Endothelial cell of umbilical vein (primary cell): ENCODE data around the gene ARMC8. TPM values are rescaled to one million over a fixed set of nuclear protein-coding genes. Genes with fewer than 3 reads are reported as not detected.

Experiments
- BruUV-seq: library from RNA; stranded (reverse); fragments of 400-500 nt; replicated peaks from 2 replicates; lab custom pipeline; 2021; lab: Mats Ljungman, UMichigan
- CTCF ChIA-PET: fragments of 300-600, 350-600 bp; sonication (Branson Sonifier 250); formaldehyde crosslinking; loops from one replicate; lab custom pipeline; 2021; ENCODE audit warnings: antibody characterized with exemption, inconsistent platforms; lab: Charles Lee
- POLR2A ChIA-PET: fragments of 300-600, 350-600 bp; sonication (Branson Sonifier 250); formaldehyde crosslinking; loops from one replicate; lab custom pipeline; 2021; ENCODE audit warnings: antibody characterized with exemption, inconsistent platforms; lab: Charles Lee
- DNase-seq: peaks from one replicate; pipeline ENCODE4 v3.0.0-alpha.2; 2011; ENCODE audit warnings: low read depth, low spot score
- FAIRE-seq: peaks from 2 replicates; lab custom pipeline; 2011; peaks lifted over from hg19 to GRCh38; lab: Jason Lieb, UNC
- H2AFZ ChIP-seq: 2 replicates; pipeline ENCODE4 v1.6.0; 2012; ENCODE audit warnings: low read depth, low read length, control low read depth, inconsistent platforms
- H3K27ac ChIP-seq: 2 replicates; pipeline ENCODE4 v1.5.1; 2011; ENCODE audit warnings: low read depth, mild to moderate bottlenecking, control low read depth, low read length, moderate library complexity; ENCODE audit not compliant: insufficient read depth
- H3K27me3 ChIP-seq, 2 experiments: 2 replicates each; pipeline versions ENCODE4 v1.6.0 to v1.6.1; 2011; ENCODE audit warnings: low read length in 2 of 2, mixed read lengths in 1 of 2; ENCODE audit not compliant: control insufficient read depth in 2 of 2, insufficient read depth in 2 of 2
- H3K36me3 ChIP-seq, 2 experiments: 2 replicates in 1 of 2; 3 replicates in 1 of 2; pipeline ENCODE4 v1.5.1; 2011; ENCODE audit warnings: low read length in 2 of 2, mild to moderate bottlenecking in 1 of 2, moderate library complexity in 1 of 2; ENCODE audit not compliant: control insufficient read depth in 2 of 2, insufficient read depth in 2 of 2; ENCODE audit errors: extremely low read depth in 1 of 2
- H3K4me1 ChIP-seq: 3 replicates; pipeline ENCODE4 v1.5.1; 2011; ENCODE audit warnings: mild to moderate bottlenecking, low read length; ENCODE audit not compliant: control insufficient read depth, insufficient read depth; ENCODE audit errors: extremely low read depth
- H3K4me2 ChIP-seq: 2 replicates; pipeline ENCODE4 v1.6.1; 2011; ENCODE audit warnings: low read length, control low read depth, mixed read lengths; ENCODE audit not compliant: insufficient read depth
- H3K4me3 ChIP-seq, 3 experiments: fragments of 200-600 bp in 1 of 3; sonication (generic), shearing (Covaris generic) in 1 of 3; replicated peaks in 1 of 3; 2 replicates each; pipeline ENCODE4 v1.5.1; 2011 to 2016; ENCODE audit warnings: control low read depth in 3 of 3, low read length in 3 of 3, mild to moderate bottlenecking in 2 of 3, inconsistent platforms in 1 of 3, low read depth in 1 of 3, moderate library complexity in 1 of 3; ENCODE audit not compliant: insufficient read depth in 1 of 3
- H3K79me2 ChIP-seq: 2 replicates; pipeline ENCODE4 v1.6.0; 2012; ENCODE audit warnings: low read length, inconsistent platforms; ENCODE audit not compliant: control insufficient read depth, insufficient read depth
- H3K9ac ChIP-seq: replicated peaks from 2 replicates; pipeline ENCODE3; 2011; ENCODE audit warnings: low read length, control low read depth; ENCODE audit not compliant: insufficient read depth; ENCODE audit errors: extremely low read depth
- H3K9me1 ChIP-seq: replicated peaks from 3 replicates; pipeline ENCODE4 v1.6.0; 2011; ENCODE audit warnings: mild to moderate bottlenecking, low read length; ENCODE audit not compliant: control insufficient read depth, insufficient read depth; ENCODE audit errors: extremely low read depth
- H3K9me3 ChIP-seq: replicated peaks from 2 replicates; pipeline ENCODE4 v1.5.1; 2012; ENCODE audit warnings: low read length, inconsistent platforms; ENCODE audit not compliant: control insufficient read depth, insufficient read depth
- H4K20me1 ChIP-seq: replicated peaks from 2 replicates; pipeline ENCODE3; 2011; ENCODE audit warnings: mild to moderate bottlenecking, low read length; ENCODE audit not compliant: control insufficient read depth, insufficient read depth; ENCODE audit errors: extremely low read depth
- EZH2 ChIP-seq: IDR thresholded peaks from 2 replicates; pipeline ENCODE4 v1.6.1; 2012; ENCODE audit warnings: borderline replicate concordance, low read depth, mild to moderate bottlenecking, moderate library complexity, low read length, inconsistent platforms; ENCODE audit not compliant: severe bottlenecking
- FOS ChIP-seq: IDR thresholded peaks from 2 replicates; pipeline ENCODE4 v1.6.1; 2011; ENCODE audit warnings: mild to moderate bottlenecking, low read length, moderate library complexity, borderline replicate concordance; ENCODE audit not compliant: insufficient read depth
- GATA2 ChIP-seq: IDR thresholded peaks from 2 replicates; pipeline ENCODE4 v1.7.0; 2011; ENCODE audit warnings: low read depth, mild to moderate bottlenecking, moderate library complexity, mixed read lengths, low read length; ENCODE audit not compliant: insufficient read length, insufficient read depth
- JUN ChIP-seq: IDR thresholded peaks from 2 replicates; pipeline ENCODE4 v1.6.1; 2011; ENCODE audit warnings: borderline replicate concordance, low read depth; ENCODE audit not compliant: insufficient read length, insufficient read depth
- MYC ChIP-seq: IDR thresholded peaks from one replicate; pipeline ENCODE4 v1.6.1; 2011; ENCODE audit warnings: mild to moderate bottlenecking, low read depth, low read length
- POLR2A ChIP-seq: IDR thresholded peaks from 2 replicates; pipeline ENCODE4 v1.6.1; 2012; ENCODE audit warnings: low read depth, mild to moderate bottlenecking, control low read depth, low read length
- POLR2AphosphoS5 ChIP-seq: IDR thresholded peaks from 2 replicates; pipeline ENCODE4 v1.6.1; 2012; ENCODE audit warnings: low read depth, mild to moderate bottlenecking, control low read depth, low read length, moderate library complexity; ENCODE audit not compliant: insufficient read depth
- dilution Hi-C: fragments of 300-500 bp; cut with MboI; formaldehyde crosslinking; loops from one replicate; pipeline ENCODE4 v1.15.0; 2019; ENCODE audit warnings: low sequenced_read_pairs; ENCODE audit not compliant: extremely low pct_ligation_motif_present
- intact Hi-C: fragments of 100-400 bp; cut with micrococcal nuclease; formaldehyde crosslinking; loops from one replicate; pipeline ENCODE4 v1.10.0; 2022
- polyA plus RNA-seq, 4 experiments: library from polyadenylated mRNA; depleted of rRNA in 3 of 4; stranded (reverse) in 3 of 4; unstranded in 1 of 4; fragments of >200 nt; gene quantifications; 2 replicates each; pipeline versions ENCODE4 v1.2.1 to v1.2.3, GENCODE V29; 2011 to 2012; ENCODE audit warnings: missing spikeins in 1 of 4
- total RNA-seq: library from RNA; stranded (reverse); gene quantifications from 2 replicates; pipeline ENCODE4 v1.2.3, GENCODE V29; 2021
- TF ChIP-seq, protein P1 (sequence below): IDR thresholded peaks from 2 replicates; pipeline ENCODE4 v1.6.1; 2011; ENCODE audit not compliant: insufficient read depth, insufficient read length
- TF ChIP-seq, protein P2 (sequence below), 2 donors: IDR thresholded peaks; 1 replicate in 1 of 2; 2 replicates in 1 of 2; pipeline ENCODE4 v1.5.1; 2011; ENCODE audit warnings: low read length in 2 of 2, mild to moderate bottlenecking in 2 of 2, moderate library complexity in 2 of 2, control low read depth in 1 of 2, inconsistent platforms in 1 of 2, low read depth in 1 of 2; ENCODE audit not compliant: insufficient read depth in 1 of 2; ENCODE audit errors: extremely low read depth in 1 of 2

ARMC8 gene
- total and polyA plus RNA-seq, 2 donors (not counting 3 experiments of a cell fraction or from before 2014, with no cell fraction given) = 39.6 to 46.0 TPM

DNA sequence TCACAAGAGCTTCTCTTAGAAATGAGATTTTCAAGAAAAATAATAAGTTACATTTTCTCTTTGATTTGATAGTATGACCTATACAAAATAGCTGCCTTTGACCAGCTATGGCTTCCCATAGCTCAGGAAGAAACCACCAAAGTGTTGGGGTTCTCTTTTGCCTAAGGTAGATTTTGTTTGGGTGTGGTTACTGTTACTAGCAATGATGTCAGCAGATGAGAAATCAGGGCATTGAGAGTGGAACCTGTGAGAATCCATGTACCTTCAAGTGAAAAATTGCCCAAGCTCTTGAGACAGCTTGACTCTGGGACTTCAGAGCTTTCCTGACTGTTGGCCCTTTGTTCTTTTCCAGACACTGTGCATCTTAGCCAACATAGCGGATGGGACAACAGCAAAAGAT lies 97.0 kb downstream of the ARMC8 start:
- Histone ChIP-seq H3K9me1 (no peaks in the 10 kb centered on the region), H3K27me3 (no peaks in the 10 kb centered on the region), H3K9ac (no peak overlapping the region), H3K79me2 (no peaks in the 10 kb centered on the region), H3K4me3 (no peak overlapping the region), H3K9me3 (no peaks in the 10 kb centered on the region), H4K20me1 (no peaks in the 10 kb centered on the region), H2AFZ (no peak overlapping the region), H3K4me1 (no peaks in the 10 kb centered on the region), H3K4me2 (no peak overlapping the region), H3K27ac (no peak overlapping the region), H3K36me3 (peaks cover 7 to 17% of the 10 kb centered on the region in 2 experiments)
- TF ChIP-seq POLR2A = no peak
- no peak for TF ChIP-seq POLR2AphosphoS5
- no peak for TF ChIP-seq MYC
- no peak for TF ChIP-seq GATA2
- TF ChIP-seq EZH2 = no peak
- TF ChIP-seq, protein P1, sequence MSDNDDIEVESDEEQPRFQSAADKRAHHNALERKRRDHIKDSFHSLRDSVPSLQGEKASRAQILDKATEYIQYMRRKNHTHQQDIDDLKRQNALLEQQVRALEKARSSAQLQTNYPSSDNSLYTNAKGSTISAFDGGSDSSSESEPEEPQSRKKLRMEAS = no peak
- TF ChIP-seq, protein P2, sequence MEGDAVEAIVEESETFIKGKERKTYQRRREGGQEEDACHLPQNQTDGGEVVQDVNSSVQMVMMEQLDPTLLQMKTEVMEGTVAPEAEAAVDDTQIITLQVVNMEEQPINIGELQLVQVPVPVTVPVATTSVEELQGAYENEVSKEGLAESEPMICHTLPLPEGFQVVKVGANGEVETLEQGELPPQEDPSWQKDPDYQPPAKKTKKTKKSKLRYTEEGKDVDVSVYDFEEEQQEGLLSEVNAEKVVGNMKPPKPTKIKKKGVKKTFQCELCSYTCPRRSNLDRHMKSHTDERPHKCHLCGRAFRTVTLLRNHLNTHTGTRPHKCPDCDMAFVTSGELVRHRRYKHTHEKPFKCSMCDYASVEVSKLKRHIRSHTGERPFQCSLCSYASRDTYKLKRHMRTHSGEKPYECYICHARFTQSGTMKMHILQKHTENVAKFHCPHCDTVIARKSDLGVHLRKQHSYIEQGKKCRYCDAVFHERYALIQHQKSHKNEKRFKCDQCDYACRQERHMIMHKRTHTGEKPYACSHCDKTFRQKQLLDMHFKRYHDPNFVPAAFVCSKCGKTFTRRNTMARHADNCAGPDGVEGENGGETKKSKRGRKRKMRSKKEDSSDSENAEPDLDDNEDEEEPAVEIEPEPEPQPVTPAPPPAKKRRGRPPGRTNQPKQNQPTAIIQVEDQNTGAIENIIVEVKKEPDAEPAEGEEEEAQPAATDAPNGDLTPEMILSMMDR (IDR thresholded peaks at IDR 0.05; ENCODE audit: extremely low read depth in 1 of 2, insufficient read depth in 1 of 2, low read depth in 1 of 2, low read length in 2 of 2) = no peak
- TF ChIP-seq JUN = no peak
- no peak for TF ChIP-seq FOS
- ChIA-PET POLR2A (no interaction called here), CTCF (interaction anchor here (0.7 to 1.5 kb wide), 3 partner anchors 14 to 104 kb away, joined by 3 read pairs; no protein-coding TSS in a partner anchor)
- no peak for FAIRE-seq
- no TSS peak for BruUV-seq
- dilution Hi-C loops (no loop called here), intact Hi-C loops (no loop called here)
- no peak for DNase-seq
